ENCODE data around the gene POLN.

The POLN gene

GRCh38 chr4:2155246-2155645 lies 86.7 kb downstream of the POLN start:
- DNase-seq: no peak

- DNase-seq: no peak
These were observed 87.6 kb downstream of the POLN start for GRCh38 chr4:2154215-2154740.

GRCh38 chr4:2151544-2151943 lies 90.4 kb downstream of the POLN start:
- DNase-seq: no peak

- DNase-seq: no peak
These were observed 91.8 kb downstream of the POLN start for GRCh38 chr4:2150076-2150475.

GRCh38 chr4:2142630-2143427 lies 99.1 kb downstream of the POLN start:
- no peak for DNase-seq

- DNase-seq: peak in 2 of 6 experiments; percentile 35
These were observed 100.0 kb downstream of the POLN start for GRCh38 chr4:2141762-2142451.

- no peak for DNase-seq
These were observed 100.7 kb downstream of the POLN start for GRCh38 chr4:2141022-2141761.

- DNase-seq: no peak
These were observed 102.9 kb downstream of the POLN start for GRCh38 chr4:2138846-2139500.

GRCh38 chr4:2136726-2137125 lies 105.2 kb downstream of the POLN start:
- no peak for DNase-seq

GRCh38 chr4:2135083-2135482 lies 106.8 kb downstream of the POLN start:
- DNase-seq: peak in 4 of 6 experiments; percentile 10 to 60 (median 48)

GRCh38 chr4:2132438-2132837 lies 109.5 kb downstream of the POLN start:
- DNase-seq: no peak

- no peak for DNase-seq
These were observed 114.2 kb downstream of the POLN start for GRCh38 chr4:2127609-2128332.

GRCh38 chr4:2126309-2127043 lies 115.4 kb downstream of the POLN start:
- no peak for DNase-seq

- no peak for DNase-seq
These were observed 116.1 kb downstream of the POLN start for GRCh38 chr4:2125831-2126230.

GRCh38 chr4:2125023-2125422 lies 116.9 kb downstream of the POLN start:
- no peak for DNase-seq

GRCh38 chr4:2116687-2117400 lies 125.1 kb downstream of the POLN start:
- DNase-seq: no peak

GRCh38 chr4:2105559-2105958 lies 136.4 kb downstream of the POLN start:
- DNase-seq: no peak

- DNase-seq: no peak
These were observed 137.2 kb downstream of the POLN start for GRCh38 chr4:2104556-2105345.

GRCh38 chr4:2103843-2104547 lies 137.9 kb downstream of the POLN start:
- DNase-seq: no peak
